ENCODE data around the gene EPS8L1.
A peak's percentile ranks its signal among the peaks of the same experiment; 100 is the strongest.

The EPS8L1 gene

GRCh38 chr19:55115446-55116065, 39.9 kb downstream of the EPS8L1 start:
- DNase-seq (ENCODE audit: low read depth): no peak

- DNase-seq (ENCODE audit: low read depth): peak; percentile 33
These were observed 40.7 kb downstream of the EPS8L1 start for GRCh38 chr19:55116232-55116858.

GRCh38 chr19:55116859-55117662, 41.4 kb downstream of the EPS8L1 start, which contains the start of gene PPP1R12C:
Gene PPP1R12C (minus strand): TSS chr19:55117637. CDS start chr19:55117543, 94 bp downstream.
- DNase-seq (ENCODE audit: low read depth): no peak

GRCh38 chr19:55117663-55118391, 42.2 kb downstream of the EPS8L1 start:
- DNase-seq (ENCODE audit: low read depth): peak; percentile 98

- no peak for DNase-seq (ENCODE audit: low read depth)
These were observed 42.8 kb downstream of the EPS8L1 start for GRCh38 chr19:55118401-55118991.

GRCh38 chr19:55119053-55119452, 43.4 kb downstream of the EPS8L1 start:
- no peak for DNase-seq (ENCODE audit: low read depth)

- DNase-seq (ENCODE audit: low read depth): peak; percentile 22
These were observed 55.8 kb downstream of the EPS8L1 start for GRCh38 chr19:55131421-55131820.

GRCh38 chr19:55132453-55133129, 56.9 kb downstream of the EPS8L1 start:
- no peak for DNase-seq (ENCODE audit: low read depth)

- DNase-seq (ENCODE audit: low read depth): no peak
These were observed 58.2 kb downstream of the EPS8L1 start for GRCh38 chr19:55133639-55134444.

GRCh38 chr19:55134736-55135135, 59.1 kb downstream of the EPS8L1 start:
- no peak for DNase-seq (ENCODE audit: low read depth)

- no peak for DNase-seq (ENCODE audit: low read depth)
These were observed 60.9 kb downstream of the EPS8L1 start for GRCh38 chr19:55136399-55137102.

Data from GM04504 (cell line).